RWPE1 (cell line): Measurements from ENCODE around the gene DNMT3A.

Experiments
- CTCF ChIA-PET: fragments of 350-600 bp; sonication (Branson Sonifier 250); formaldehyde crosslinking; extraction: SDS; loops from one replicate; lab custom pipeline; 2021; lab: Yijun Ruan, JAX
- POLR2A ChIA-PET: fragments of 400-600 bp; formaldehyde crosslinking; extraction: SDS; loops from one replicate; lab custom pipeline; 2020; ENCODE audit warnings: antibody characterized with exemption; ENCODE audit not compliant: low non-redundant PET; lab: Yijun Ruan, JAX
- DNase-seq: peaks from one replicate; pipeline ENCODE4 v3.0.0; 2012; ENCODE audit warnings: low spot score
- H3K27ac ChIP-seq: fragments of 450-650 bp; 2 replicates; pipeline ENCODE4 v1.5.1; 2017
- CTCF ChIP-seq: fragments of 450-650 bp; conservative IDR thresholded peaks from 2 replicates; pipeline ENCODE4 v1.5.1; 2017; ENCODE audit warnings: low read depth, mild to moderate bottlenecking

The DNMT3A gene

DNA sequence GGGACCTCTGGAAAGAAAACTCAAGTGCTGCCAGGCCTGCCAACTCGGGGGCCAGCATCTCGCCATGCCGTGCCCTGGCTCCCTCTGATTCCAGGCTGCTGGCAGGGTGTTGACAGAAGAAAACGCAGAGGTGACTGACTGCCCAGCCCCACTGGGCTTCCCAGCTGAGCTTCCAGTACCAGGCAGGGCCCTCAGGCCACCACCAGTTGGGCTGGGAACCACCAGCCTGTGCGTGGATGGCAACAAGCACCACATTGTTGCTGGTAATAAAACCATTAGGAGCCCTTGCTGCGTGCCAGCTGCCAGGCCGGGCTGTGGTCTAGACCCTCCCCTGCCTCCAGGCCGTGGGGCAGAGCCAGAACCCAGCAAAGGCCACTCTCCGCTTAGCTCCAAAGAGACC, 9.2 kb downstream of the DNMT3A start:
- no peak for TF ChIP-seq CTCF
- CTCF ChIA-PET = interaction anchor here (1.2 kb wide), 1 partner anchor 103 kb away, joined by 7 read pairs; no protein-coding TSS in a partner anchor
- H3K27ac ChIP-seq = no peak overlapping the region
- POLR2A ChIA-PET = no interaction called here
- DNase-seq = no peak

GRCh38 chr2:25331686-25332365, 9.9 kb downstream of the DNMT3A start:
- CTCF ChIA-PET = no interaction called here

GRCh38 chr2:25330937-25331336, 10.8 kb downstream of the DNMT3A start:
- TF ChIP-seq CTCF = no peak
- CTCF ChIA-PET = interaction anchor here (0.6 kb wide), 1 partner anchor 153 kb away, joined by 3 read pairs; no protein-coding TSS in a partner anchor
- no peak for DNase-seq
- POLR2A ChIA-PET = no interaction called here
- H3K27ac ChIP-seq = no peak overlapping the region

More at GRCh38 chr2:25331686-25332365, 9.9 kb downstream of the DNMT3A start:
- H3K27ac ChIP-seq = no peak overlapping the region
- no peak for TF ChIP-seq CTCF
- POLR2A ChIA-PET = interaction anchor here (0.6 kb wide), 1 partner anchor 115 kb away, joined by 4 read pairs; no protein-coding TSS in a partner anchor
- no peak for DNase-seq

DNA sequence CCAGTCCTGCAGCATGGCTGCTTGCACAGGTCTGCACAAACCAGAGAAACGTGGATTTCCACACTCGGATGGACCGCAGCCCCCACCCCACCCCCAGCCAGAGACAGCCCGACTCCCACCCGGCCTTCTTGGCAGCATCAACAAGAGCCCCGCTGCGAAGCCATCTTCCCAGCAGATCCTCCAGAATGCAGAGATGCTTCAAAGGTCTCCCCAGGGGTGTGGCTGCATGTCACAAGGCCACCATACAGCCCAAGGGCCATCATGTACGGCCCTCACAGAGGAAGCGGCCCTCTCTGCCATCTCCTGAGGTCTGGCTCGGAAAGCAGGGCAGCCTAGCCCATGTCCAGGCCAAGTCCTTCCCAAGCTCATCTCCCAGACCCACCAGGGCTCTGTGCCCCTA, 11.5 kb downstream of the DNMT3A start:
- ChIA-PET CTCF (no interaction called here), POLR2A (no interaction called here)
- no peak for TF ChIP-seq CTCF
- DNase-seq = no peak
- no peak overlapping the region for H3K27ac ChIP-seq

GRCh38 chr2:25328152-25329085, 13.3 kb downstream of the DNMT3A start:
- ChIA-PET CTCF (interaction anchor here (0.6 to 1.7 kb wide), 3 partner anchors 14 to 43 kb away, joined by 3 to 6 read pairs (median 4); no protein-coding TSS in a partner anchor), POLR2A (interaction anchor here (0.5 kb wide), 1 partner anchor 31 kb away, joined by 5 read pairs; no protein-coding TSS in a partner anchor)
- no peak for DNase-seq
- TF ChIP-seq CTCF = no peak
- H3K27ac ChIP-seq = no peak overlapping the region

DNA sequence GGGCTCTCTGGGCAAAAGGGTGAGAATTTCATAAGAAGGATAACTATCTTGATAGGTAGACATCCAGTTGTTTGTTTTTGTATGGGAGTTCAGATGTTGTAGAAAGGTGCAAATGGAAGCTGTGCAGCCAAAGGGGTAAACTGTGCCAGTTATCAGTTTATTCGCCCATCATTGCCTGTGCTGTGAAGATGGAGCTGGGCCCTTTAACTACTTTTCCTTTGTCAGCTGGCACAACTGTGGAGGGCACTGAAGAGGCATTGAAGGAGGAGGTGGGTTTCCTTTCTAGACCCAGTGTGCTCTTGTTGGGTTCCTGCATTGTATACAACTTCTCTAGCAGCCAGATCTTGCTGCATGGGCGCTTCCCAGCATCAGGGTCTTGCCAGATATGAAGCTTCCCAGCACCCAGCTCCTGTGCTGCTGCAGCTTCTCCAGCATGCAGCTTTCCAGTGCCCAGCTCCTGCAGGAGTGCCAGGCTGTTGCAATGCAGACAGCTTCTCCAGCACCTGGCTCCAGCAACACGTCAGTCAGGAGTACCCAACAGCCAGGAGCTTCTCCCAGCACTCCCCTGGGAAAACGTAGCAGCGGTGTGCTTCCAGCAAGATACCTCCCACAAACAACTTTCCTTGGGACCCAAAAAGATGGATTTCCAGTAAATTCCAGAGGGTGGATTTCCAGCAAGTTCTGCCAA, 15.3 kb downstream of the DNMT3A start:
- TF ChIP-seq CTCF = no peak
- CTCF ChIA-PET = no interaction called here
- no peak overlapping the region for H3K27ac ChIP-seq
- POLR2A ChIA-PET = no interaction called here
- DNase-seq = no peak
